Endodermal cell (in vitro differentiated cells): ENCODE results near the gene ATP6V1C2. TPM values are rescaled to one million over a fixed set of nuclear protein-coding genes. Genes with fewer than 3 reads are reported as not detected.

ENCODE experiments used
- DNase-seq: peaks from one replicate; pipeline ENCODE4 v3.0.0-alpha.2; 2017
- H3K27ac ChIP-seq: 2 replicates; pipeline ENCODE4 v1.5.1; 2013; ENCODE audit warnings: mild to moderate bottlenecking, low read depth, low read length, moderate library complexity
- H3K27me3 ChIP-seq: 2 replicates; pipeline ENCODE4 v1.6.1; 2013; ENCODE audit warnings: mild to moderate bottlenecking, low read length, moderate library complexity; ENCODE audit not compliant: insufficient read depth, control insufficient read depth, poor library complexity, severe bottlenecking
- H3K36me3 ChIP-seq: 2 replicates; pipeline ENCODE4 v1.7.0; 2013; ENCODE audit warnings: mild to moderate bottlenecking, low read length, moderate library complexity; ENCODE audit not compliant: control insufficient read depth, insufficient read depth
- H3K4me1 ChIP-seq: one replicate; pipeline ENCODE4 v1.7.0; 2013; ENCODE audit warnings: low read length; ENCODE audit not compliant: control insufficient read depth, insufficient read depth
- H3K4me3 ChIP-seq: 2 replicates; pipeline ENCODE4 v1.5.1; 2013; ENCODE audit warnings: mild to moderate bottlenecking, low read length, moderate library complexity
- H3K9ac ChIP-seq: 2 replicates; pipeline ENCODE4 v1.6.1; 2013; ENCODE audit warnings: mild to moderate bottlenecking, low read length, moderate library complexity; ENCODE audit not compliant: poor library complexity, severe bottlenecking; ENCODE audit errors: extremely low read depth
- H3K9me3 ChIP-seq: 2 replicates; pipeline ENCODE4 v1.6.1; 2013; ENCODE audit warnings: mild to moderate bottlenecking, low read length, moderate library complexity; ENCODE audit not compliant: control insufficient read depth
- H3K27ac Mint-ChIP-seq: 2 replicates; pipeline ENCODE4 v1.8.0; 2020; ENCODE audit warnings: mixed read lengths
- H3K27me3 Mint-ChIP-seq: 2 replicates; pipeline ENCODE4 v1.8.0; 2021; ENCODE audit warnings: mild to moderate bottlenecking, mixed read lengths; ENCODE audit not compliant: insufficient read depth
- H3K36me3 Mint-ChIP-seq: 2 replicates; pipeline ENCODE4 v1.8.0; 2020; ENCODE audit warnings: low read depth, mixed read lengths
- H3K4me1 Mint-ChIP-seq: 2 replicates; pipeline ENCODE4 v1.8.0; 2020; ENCODE audit warnings: mixed read lengths
- H3K4me3 Mint-ChIP-seq: 2 replicates; pipeline ENCODE4 v1.8.0; 2020; ENCODE audit warnings: mild to moderate bottlenecking, moderate library complexity, mixed read lengths
- H3K9me3 Mint-ChIP-seq: 2 replicates; pipeline ENCODE4 v1.8.0; 2020; ENCODE audit warnings: mild to moderate bottlenecking, mixed read lengths
- CTCF ChIP-seq: fragments of 200-600 bp; sonication (generic); conservative IDR thresholded peaks from 2 replicates; pipeline ENCODE4 v1.5.0; 2021; ENCODE audit warnings: antibody characterized with exemption, mild to moderate bottlenecking
- WGBS, 2 experiments: methylation state at CpG; one replicate each; pipeline versions ENCODE4 v1.1.5 to v1.1.7; 2013; ENCODE audit warnings: missing lambda C conversion rate in 2 of 2, mixed read lengths in 1 of 2; ENCODE audit not compliant: insufficient coverage in 1 of 2, insufficient read length in 1 of 2; 5-methylcytosine and 5-hydroxymethylcytosine counted together
- total RNA-seq, 2 donors: library from RNA; stranded (reverse); fragmentation: NEBNext Ultra II Directional in 1 of 2; extraction: Animal tissue kit (Norgen Biotek cat#: 25700) in 1 of 2; gene quantifications; 2 replicates in 1 of 2; 3 replicates in 1 of 2; pipeline ENCODE4 v1.2.1, GENCODE V29; 2021

Gene ATP6V1C2
- total RNA-seq, 2 donors from 2014 or later: 0.26 to 0.73 TPM

DNA sequence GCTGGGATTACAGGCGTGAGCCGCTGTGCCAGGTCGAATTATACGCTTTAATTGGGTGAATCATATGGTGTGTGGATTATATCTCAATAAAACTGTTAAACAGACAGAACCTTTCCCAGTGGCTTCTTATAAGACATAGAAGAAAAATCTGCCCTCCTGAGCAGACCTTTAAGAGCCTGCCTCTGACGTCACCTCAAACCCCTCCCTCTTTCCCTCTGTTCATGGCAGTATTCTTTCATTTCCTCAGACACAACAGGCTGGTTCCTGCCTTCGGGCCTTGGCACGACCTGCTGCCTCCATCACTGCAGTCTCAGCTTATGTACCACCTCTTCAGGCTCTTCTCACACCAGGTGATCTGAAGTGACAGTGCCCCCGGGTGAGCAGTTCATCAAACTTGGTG is 105.2 kb downstream of the ATP6V1C2 start:
- DNase-seq: no peak
- H3K27ac Mint-ChIP-seq: no peak overlapping the region

GRCh38 chr2:10828346-10828745 is 106.9 kb downstream of the ATP6V1C2 start:
- Mint-ChIP-seq H3K36me3 (no peaks in the 10 kb centered on the region), H3K9me3 (no peaks in the 10 kb centered on the region), H3K4me1 (peaks cover 18% of the 10 kb centered on the region), H3K27ac (no peak overlapping the region), H3K4me3 (no peak overlapping the region), H3K27me3 (peaks cover 31% of the 10 kb centered on the region)
- no peaks in the 10 kb centered on the region for H3K36me3 ChIP-seq
- peaks cover 9% of the 10 kb centered on the region for H3K27me3 ChIP-seq
- 92 to 95% methylated on average over 6 to 11 of the region's 11 CpGs for WGBS, 2 experiments
- no peak for DNase-seq
- no peaks in the 10 kb centered on the region for H3K4me1 ChIP-seq
- H3K27ac ChIP-seq: no peak overlapping the region
- no peak overlapping the region for H3K4me3 ChIP-seq
- H3K9ac ChIP-seq: no peak overlapping the region
- TF ChIP-seq CTCF: no peak
- H3K9me3 ChIP-seq: no peaks in the 10 kb centered on the region

More for the DNA sequence above, 105.2 kb downstream of the ATP6V1C2 start:
- no peak for TF ChIP-seq CTCF
- Histone ChIP-seq H3K4me1 (no peaks in the 10 kb centered on the region), H3K4me3 (no peak overlapping the region), H3K9ac (no peak overlapping the region), H3K27me3 (no peaks in the 10 kb centered on the region), H3K9me3 (no peaks in the 10 kb centered on the region), H3K27ac (no peak overlapping the region), H3K36me3 (no peaks in the 10 kb centered on the region)
- Mint-ChIP-seq H3K4me3 (no peak overlapping the region), H3K27me3 (peaks cover 20% of the 10 kb centered on the region), H3K9me3 (no peaks in the 10 kb centered on the region), H3K36me3 (no peaks in the 10 kb centered on the region), H3K4me1 (peaks cover 10% of the 10 kb centered on the region)
- WGBS, 2 experiments: 92 to 95% methylated on average over 4 to 8 of the region's 8 CpGs

GRCh38 chr2:10829299-10829698 is 107.9 kb downstream of the ATP6V1C2 start:
- no peak for TF ChIP-seq CTCF
- H3K4me1 ChIP-seq: no peaks in the 10 kb centered on the region
- no peak overlapping the region for H3K4me3 ChIP-seq
- no peak for DNase-seq
- no peak overlapping the region for H3K9ac ChIP-seq
- peaks cover 39% of the 10 kb centered on the region for H3K27me3 Mint-ChIP-seq
- no peaks in the 10 kb centered on the region for H3K36me3 ChIP-seq
- H3K9me3 Mint-ChIP-seq: no peaks in the 10 kb centered on the region
- no peak overlapping the region for H3K27ac ChIP-seq
- H3K27ac Mint-ChIP-seq: no peak overlapping the region
- H3K9me3 ChIP-seq: no peaks in the 10 kb centered on the region
- no peaks in the 10 kb centered on the region for H3K36me3 Mint-ChIP-seq
- peaks cover 18% of the 10 kb centered on the region for H3K4me1 Mint-ChIP-seq
- peaks cover 18% of the 10 kb centered on the region for H3K27me3 ChIP-seq
- 83 to 91% methylated on average over 2 to 3 of the region's 3 CpGs for WGBS, 2 experiments
- H3K4me3 Mint-ChIP-seq: no peak overlapping the region
